SK-N-SH treated with all-trans-retinoic acid at 6 μM for 48 hours (cell line): Measurements from ENCODE around the gene FMN1.

Source experiments
- ATAC-seq: fragments of 200-7000 bp; cut with Tn5 transposase; 3 replicates; pipeline ENCODE4 v1.9.1; 2020; ENCODE audit warnings: mild to moderate bottlenecking, moderate library complexity
- ARNTL ChIP-seq: fragments of 450-650 bp; formaldehyde crosslinking; IDR thresholded peaks from 2 replicates; pipeline ENCODE4 v1.5.0; 2020; ENCODE audit warnings: low read depth, mild to moderate bottlenecking, moderate library complexity, borderline replicate concordance
- BACH2 ChIP-seq: fragments of 250-450 bp; sonication (Bioruptor Pico); IDR thresholded peaks from 2 replicates; pipeline ENCODE4 v1.9.0; 2021; ENCODE audit warnings: mild to moderate bottlenecking, borderline replicate concordance
- CREB5 ChIP-seq: fragments of 250-450 bp; sonication (Bioruptor Pico); IDR thresholded peaks from 2 replicates; pipeline ENCODE4 v1.5.1; 2020; ENCODE audit warnings: low read depth, mild to moderate bottlenecking, moderate library complexity
- CSDC2 ChIP-seq: fragments of 250-450 bp; sonication (Bioruptor Pico); IDR thresholded peaks from 2 replicates; pipeline ENCODE4 v1.5.0; 2020; ENCODE audit warnings: mild to moderate bottlenecking, moderate library complexity
- CSRNP3 ChIP-seq: fragments of 250-450 bp; sonication (Bioruptor Pico); IDR thresholded peaks from 2 replicates; pipeline ENCODE4 v1.5.1; 2021; ENCODE audit warnings: mild to moderate bottlenecking, moderate library complexity
- GLIS3 ChIP-seq: fragments of 250-450 bp; sonication (Bioruptor Pico); IDR thresholded peaks from 2 replicates; pipeline ENCODE4 v1.5.0; 2020; ENCODE audit warnings: mild to moderate bottlenecking, moderate library complexity
- ISL1 ChIP-seq: fragments of 250-450 bp; sonication (Bioruptor Pico); IDR thresholded peaks from 2 replicates; pipeline ENCODE4 v2.1.2; 2022; ENCODE audit warnings: mild to moderate bottlenecking, moderate library complexity
- PATZ1 ChIP-seq: fragments of 250-450 bp; sonication (Bioruptor Pico); IDR thresholded peaks from 2 replicates; pipeline ENCODE4 v1.8.0; 2020; ENCODE audit warnings: mild to moderate bottlenecking, moderate library complexity, borderline replicate concordance
- POU6F1 ChIP-seq: fragments of 250-450 bp; sonication (Bioruptor Pico); IDR thresholded peaks from 2 replicates; pipeline ENCODE4 v1.8.0; 2021; ENCODE audit warnings: low read depth, mild to moderate bottlenecking, moderate library complexity, borderline replicate concordance
- RARB ChIP-seq: fragments of 250-450 bp; sonication (Bioruptor Pico); IDR thresholded peaks from 2 replicates; pipeline ENCODE4 v1.8.0; 2021; ENCODE audit warnings: mild to moderate bottlenecking, moderate library complexity
- SNAI2 ChIP-seq: fragments of 250-450 bp; sonication (Bioruptor Pico); IDR thresholded peaks from 2 replicates; pipeline ENCODE4 v1.5.0; 2020; ENCODE audit warnings: mild to moderate bottlenecking, moderate library complexity
- TCF4 ChIP-seq: fragments of 250-450 bp; sonication (Bioruptor Pico); IDR thresholded peaks from 2 replicates; pipeline ENCODE4 v1.8.0; 2021; ENCODE audit warnings: mild to moderate bottlenecking, moderate library complexity, borderline replicate concordance
- TOX ChIP-seq: fragments of 250-450 bp; sonication (Bioruptor Pico); IDR thresholded peaks from 2 replicates; pipeline ENCODE4 v1.8.0; 2021; ENCODE audit warnings: mild to moderate bottlenecking, moderate library complexity, borderline replicate concordance
- TSHZ2 ChIP-seq: fragments of 250-450 bp; sonication (Bioruptor Pico); IDR thresholded peaks from 2 replicates; pipeline ENCODE4 v1.5.0; 2020; ENCODE audit warnings: mild to moderate bottlenecking, moderate library complexity
- ZC3H10 ChIP-seq: fragments of 250-450 bp; sonication (Bioruptor Pico); IDR thresholded peaks from 2 replicates; pipeline ENCODE4 v1.5.1; 2021; ENCODE audit warnings: mild to moderate bottlenecking, moderate library complexity
- ZFP3 ChIP-seq: fragments of 250-450 bp; sonication (Bioruptor Pico); IDR thresholded peaks from 2 replicates; pipeline ENCODE4 v1.5.0; 2020; ENCODE audit warnings: mild to moderate bottlenecking, moderate library complexity
- ZFP30 ChIP-seq: fragments of 450-650 bp; formaldehyde crosslinking; IDR thresholded peaks from 2 replicates; pipeline ENCODE4 v1.5.0; 2022; ENCODE audit warnings: mild to moderate bottlenecking, moderate library complexity
- ZNF565 ChIP-seq: fragments of 450-650 bp; formaldehyde crosslinking; conservative IDR thresholded peaks from 2 replicates; pipeline ENCODE4 v1.5.0; 2020; ENCODE audit warnings: low read depth, mild to moderate bottlenecking, moderate library complexity
- ZNF70 ChIP-seq: fragments of 450-650 bp; formaldehyde crosslinking; IDR thresholded peaks from 2 replicates; pipeline ENCODE4 v1.5.0; 2020; ENCODE audit warnings: mild to moderate bottlenecking, moderate library complexity
- ZNF8 ChIP-seq: fragments of 450-650 bp; formaldehyde crosslinking; IDR thresholded peaks from 2 replicates; pipeline ENCODE4 v1.5.0; 2020; ENCODE audit warnings: mild to moderate bottlenecking, moderate library complexity

The FMN1 gene

DNA sequence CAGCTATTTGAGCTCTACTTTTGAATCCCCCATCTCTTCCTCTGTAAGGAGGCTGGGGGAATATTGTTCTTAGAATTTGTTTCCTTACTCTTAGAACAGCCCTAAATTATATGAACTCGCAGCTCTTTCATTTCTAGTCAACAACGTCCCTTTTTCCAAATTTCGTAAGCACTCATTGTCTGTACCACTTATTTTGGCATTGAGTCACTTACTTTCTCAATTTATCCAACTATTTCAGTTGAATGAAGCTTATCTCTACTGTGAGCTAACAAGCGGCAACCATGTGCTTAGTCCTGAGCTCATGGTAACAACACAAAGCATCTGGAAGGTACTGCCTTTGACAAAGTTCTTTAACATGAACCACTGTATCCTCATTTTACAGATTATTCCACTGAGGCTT is 285.6 kb downstream of the FMN1 start (continued):
- no peak for TF ChIP-seq CSRNP3 (CRISPR knock-in tag)
- no peak for TF ChIP-seq TSHZ2 (CRISPR knock-in tag)

GRCh38 chr15:32908135-32908801 is 286.2 kb downstream of the FMN1 start:
- ATAC-seq, result no peak
- no peak for TF ChIP-seq SNAI2 (CRISPR knock-in tag)
- no peak for TF ChIP-seq ARNTL (CRISPR knock-in tag)
- no peak for TF ChIP-seq ZNF70
- TF ChIP-seq ISL1, result no peak
- no peak for TF ChIP-seq ZFP3 (CRISPR knock-in tag)
- no peak for TF ChIP-seq ZNF8 (CRISPR knock-in tag)
- TF ChIP-seq RARB, result no peak
- no peak for TF ChIP-seq CREB5 (CRISPR knock-in tag)
- TF ChIP-seq BACH2, result no peak
- no peak for TF ChIP-seq TOX (CRISPR knock-in tag)
- TF ChIP-seq TCF4, result no peak
- TF ChIP-seq CSDC2 (CRISPR knock-in tag), result no peak
- TF ChIP-seq ZNF565 (CRISPR knock-in tag), result no peak

- no peak for ATAC-seq
- TF ChIP-seq BACH2 (no peak), ZNF70 (no peak), CREB5 (CRISPR knock-in tag) (no peak), CSRNP3 (CRISPR knock-in tag) (no peak)
Observed at GRCh38 chr15:32905481-32905880, 289.0 kb downstream of the FMN1 start.

- ATAC-seq, result no peak
- TF ChIP-seq ZFP30 (CRISPR knock-in tag), result no peak
- no peak for TF ChIP-seq SNAI2 (CRISPR knock-in tag)
- no peak for TF ChIP-seq ARNTL (CRISPR knock-in tag)
- TF ChIP-seq POU6F1 (CRISPR knock-in tag), result no peak
- TF ChIP-seq ZNF565 (CRISPR knock-in tag), result no peak
- TF ChIP-seq ZNF70, result no peak
- no peak for TF ChIP-seq TCF4
- TF ChIP-seq ZC3H10, result no peak
- no peak for TF ChIP-seq ISL1
- TF ChIP-seq RARB, result no peak
- TF ChIP-seq BACH2, result no peak
- no peak for TF ChIP-seq ZNF8 (CRISPR knock-in tag)
- no peak for TF ChIP-seq PATZ1
- TF ChIP-seq GLIS3 (CRISPR knock-in tag), result no peak
- TF ChIP-seq CSDC2 (CRISPR knock-in tag), result no peak
Observed at GRCh38 chr15:32904448-32904847, 290.1 kb downstream of the FMN1 start.
